Measurements from ENCODE around the gene DOLK.
A peak's percentile ranks its signal among the peaks of the same experiment; 100 is the strongest.
"Not testable (repeated sequence)": the region's sequence is repeated elsewhere in the genome, so short reads cannot be mapped to it uniquely, and the experiment has no call there.

The DOLK gene

DNA sequence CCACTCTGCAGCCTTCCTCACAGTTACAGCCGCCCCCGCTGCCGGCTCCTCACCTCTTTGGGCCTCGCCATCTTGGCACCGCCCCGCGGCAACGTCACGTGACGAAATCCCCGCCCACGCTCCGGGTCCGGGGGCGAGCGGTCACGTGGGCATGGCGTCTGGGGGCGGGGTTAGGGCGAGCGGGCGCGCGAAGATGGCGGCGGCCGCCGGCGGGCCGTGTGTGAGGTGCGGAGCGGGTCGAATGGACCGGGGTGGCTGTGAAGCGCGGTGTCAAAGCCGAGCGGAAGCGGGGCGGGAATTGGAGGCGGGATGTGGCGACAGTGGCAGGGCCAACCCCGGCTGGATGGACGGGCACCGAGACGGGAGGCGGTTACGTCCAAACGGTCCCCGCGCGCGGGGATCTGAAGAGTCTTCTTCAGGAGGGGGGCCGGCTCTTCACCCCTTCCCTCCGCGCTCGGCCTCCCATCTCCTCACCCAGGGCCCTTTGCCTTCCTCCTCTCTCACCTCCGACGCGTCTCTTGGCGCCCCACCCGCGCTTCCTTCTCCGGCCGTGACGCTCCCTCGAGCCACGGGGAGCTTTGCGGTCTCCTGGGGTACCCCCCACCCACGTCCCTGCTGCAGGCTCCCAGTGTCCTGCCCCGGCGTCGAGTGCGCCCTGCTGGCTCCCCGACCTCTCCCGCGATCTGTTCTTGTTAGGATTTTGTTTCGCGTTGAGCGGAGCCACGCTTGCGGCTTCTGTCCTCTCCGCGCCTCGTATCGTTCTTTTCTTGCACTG is at the start of gene DOLK, which contains the start of gene NUP188:
Gene DOLK (minus strand): TSS at position 77 of the 775 bp plus-strand sequence. CDS start 300 bp downstream, outside the sequence.
Gene NUP188 (plus strand): TSS at position 173 of the 775 bp plus-strand sequence. CDS start 21 bp downstream, at position 194.
- peak; percentile 83 to 96 for DNase-seq

DNA sequence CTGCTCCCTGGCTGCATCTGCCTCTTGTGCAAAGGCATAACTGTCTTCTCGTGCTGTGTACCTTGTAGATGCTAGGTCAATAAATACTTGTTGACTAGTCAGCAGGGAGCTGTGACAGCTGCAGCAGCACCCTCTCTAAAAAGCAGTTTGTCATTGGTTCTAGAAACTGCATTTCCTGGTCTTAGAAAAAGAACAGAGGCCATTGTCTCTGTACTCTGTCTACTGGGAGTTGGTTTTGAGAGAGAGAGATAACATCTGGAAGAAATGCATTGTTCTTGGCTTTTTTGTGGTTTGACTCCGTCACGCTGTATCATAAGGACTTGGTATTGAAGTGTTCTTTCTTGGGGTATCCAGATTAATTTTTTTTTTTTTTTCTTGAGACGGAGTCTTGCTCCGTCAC is 48.4 kb upstream of the DOLK start:
- DNase-seq: no peak

DNA sequence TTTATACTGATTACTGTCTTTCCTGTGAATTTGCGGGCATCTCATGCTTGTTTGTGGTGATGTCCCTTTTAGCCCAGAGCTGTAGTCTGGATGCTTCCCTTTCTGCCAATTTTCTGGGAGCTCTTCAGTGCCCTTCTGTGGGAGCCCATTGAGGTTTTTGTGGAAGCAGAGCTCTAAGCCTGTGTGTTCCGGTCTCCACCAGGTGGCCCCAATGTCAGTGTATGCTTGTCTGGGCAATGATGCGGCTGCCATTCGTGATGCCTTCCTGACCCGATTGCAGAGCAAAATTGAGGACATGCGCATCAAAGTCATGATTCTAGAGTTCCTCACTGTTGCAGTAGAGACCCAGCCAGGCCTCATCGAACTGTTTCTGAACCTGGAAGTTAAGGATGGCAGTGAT is 45.6 kb upstream of the DOLK start:
- DNase-seq: peak in 1 of 2 donors; percentile 1

DNA sequence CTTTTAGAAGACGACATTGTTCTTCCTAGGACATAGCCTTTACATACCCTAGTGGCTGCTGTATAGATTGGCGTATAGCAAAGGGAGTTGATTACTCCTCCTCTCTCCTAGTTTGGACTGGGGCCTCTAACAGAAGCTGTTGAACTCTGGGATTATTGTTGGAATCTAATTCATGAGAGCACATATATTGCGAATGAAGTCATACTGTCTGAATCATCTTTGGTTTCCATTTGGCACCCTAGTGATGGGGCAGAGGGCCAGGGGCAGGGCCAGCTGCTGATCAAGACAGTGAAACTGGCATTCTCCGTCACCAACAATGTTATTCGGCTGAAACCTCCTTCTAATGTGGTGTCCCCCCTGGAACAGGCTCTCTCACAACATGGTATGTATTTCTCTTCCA is 40.4 kb upstream of the DOLK start:
- DNase-seq: no peak

DNA sequence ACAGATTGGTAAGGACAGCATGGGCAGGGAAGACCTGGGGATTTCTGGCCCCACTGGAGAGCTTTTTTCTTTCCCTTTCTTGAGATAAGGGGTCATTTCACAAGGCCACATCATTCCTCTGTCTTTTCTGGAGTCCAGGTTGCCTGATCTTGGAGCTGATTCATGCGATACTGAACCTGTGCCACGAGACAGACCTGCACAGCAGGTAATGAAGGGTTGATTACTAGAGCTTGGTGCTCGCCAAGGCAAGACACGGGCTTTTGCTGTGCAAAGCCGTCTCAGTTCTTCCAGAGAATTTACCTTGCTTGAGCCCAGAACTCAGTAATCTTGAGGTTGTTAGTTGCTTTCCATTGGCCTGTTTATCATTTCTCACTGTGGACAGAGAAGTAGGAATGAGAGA is 39.3 kb upstream of the DOLK start:
- DNase-seq: no peak

DNA sequence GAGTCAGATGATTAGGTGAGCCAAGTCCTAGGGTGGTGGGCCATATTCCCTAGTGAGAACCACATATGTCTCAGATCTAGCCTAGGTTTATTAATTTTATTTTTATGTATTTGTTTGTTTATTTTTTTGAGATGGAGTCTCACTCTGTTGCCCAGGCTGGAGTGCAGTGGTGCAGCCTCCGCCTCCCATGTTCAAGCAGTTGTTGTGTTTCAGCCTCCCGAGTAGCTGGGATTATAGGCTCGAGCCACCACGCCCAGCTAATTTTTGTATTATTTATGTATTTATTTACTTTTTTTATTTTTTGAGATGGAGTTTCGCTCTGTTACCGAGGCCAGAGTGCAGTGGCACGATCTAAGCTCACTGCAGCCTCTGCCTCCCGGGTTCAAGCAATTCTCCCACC is 36.1 kb upstream of the DOLK start:
- DNase-seq: no peak

DNA sequence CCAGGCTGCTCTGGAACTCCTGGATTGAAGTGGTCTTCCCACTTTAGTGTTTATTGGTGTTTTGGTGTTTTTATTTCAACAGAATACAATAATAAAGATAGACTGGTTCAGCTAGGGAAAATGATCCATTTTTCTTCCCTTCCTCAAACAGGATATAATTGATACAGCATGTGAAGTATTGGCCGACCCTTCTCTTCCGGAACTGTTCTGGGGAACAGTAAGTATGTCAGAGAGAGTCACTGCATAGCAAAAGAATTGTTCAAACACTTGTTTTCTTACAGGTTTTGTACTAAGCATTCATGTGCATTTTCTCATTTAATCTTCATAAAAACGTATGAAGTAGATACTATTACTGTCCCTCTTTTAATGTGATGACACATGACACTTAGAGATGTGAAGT is 31.7 kb upstream of the DOLK start:
- no peak for DNase-seq

DNA sequence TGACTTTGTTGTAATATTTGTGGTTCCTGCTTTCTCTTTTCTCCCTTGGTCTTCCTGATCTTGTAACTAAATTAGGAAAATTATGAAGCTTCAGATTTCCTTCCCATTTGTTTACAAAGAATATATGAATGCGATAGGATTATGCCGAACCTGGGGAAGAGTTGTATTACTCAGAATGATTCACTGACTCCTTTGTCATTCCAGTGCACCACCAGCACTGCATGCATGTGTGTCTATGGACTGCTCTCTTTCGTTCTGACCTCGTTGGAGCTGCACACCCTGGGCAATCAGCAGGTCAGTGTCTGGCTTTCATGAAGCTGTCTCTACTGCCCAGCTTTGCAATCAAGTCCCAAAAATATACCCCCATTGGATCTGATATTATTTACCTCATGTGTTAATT is 25.6 kb upstream of the DOLK start:
- no peak for DNase-seq

DNA sequence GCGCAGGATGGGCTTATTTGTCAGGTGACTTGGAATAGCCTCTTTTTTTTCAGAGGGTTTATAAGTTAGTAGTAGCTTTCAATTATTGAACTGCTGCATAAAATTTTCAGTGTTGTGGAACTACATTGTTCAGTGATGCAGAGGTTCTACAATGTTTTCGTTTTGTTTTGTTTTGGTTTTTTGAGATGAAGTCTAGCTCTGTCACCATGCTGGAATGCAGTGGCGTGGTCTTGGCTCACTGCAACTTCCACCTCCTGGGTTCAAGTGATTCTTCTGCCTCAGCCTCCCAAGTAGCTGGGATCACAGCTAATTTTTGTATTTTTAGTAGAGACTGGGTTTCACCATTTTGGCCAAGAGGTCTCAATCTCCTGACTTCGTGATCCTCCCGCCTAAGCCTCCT is 22.1 kb upstream of the DOLK start:
- DNase-seq: no peak

DNA sequence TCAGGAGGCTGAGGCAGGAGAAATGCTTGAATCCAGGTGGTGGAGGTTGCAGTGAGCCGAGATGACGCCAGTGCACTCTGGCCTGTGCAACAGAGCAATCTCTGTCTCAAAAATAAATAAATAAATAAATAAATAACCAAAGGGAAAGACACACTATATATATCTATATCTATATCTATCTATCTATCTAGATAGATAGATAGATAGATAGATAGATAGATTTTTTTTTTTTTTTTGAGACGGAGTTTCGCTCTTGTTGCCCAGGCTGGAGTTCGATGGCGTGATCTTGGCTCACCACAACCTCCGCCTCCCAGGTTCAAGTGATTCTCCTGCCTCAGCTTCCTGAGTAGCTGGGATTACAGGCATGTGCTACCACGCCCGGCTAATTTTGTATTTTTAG is 14.0 kb upstream of the DOLK start:
- not testable (repeated sequence) for DNase-seq

DNA sequence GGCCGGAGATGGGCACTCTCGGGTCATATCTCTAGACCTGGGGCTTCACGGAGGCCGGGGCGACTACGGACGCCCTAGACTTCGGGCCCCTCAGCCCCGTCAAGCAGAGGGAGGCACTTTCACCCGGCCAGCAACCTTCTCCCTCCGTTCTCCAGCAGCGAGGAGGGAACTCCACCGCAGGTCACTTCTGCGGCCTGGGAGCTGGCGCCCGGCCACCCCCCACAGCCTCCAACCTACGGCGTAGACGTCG is 201 bp downstream of the DOLK start:
- no peak for DNase-seq

DNA sequence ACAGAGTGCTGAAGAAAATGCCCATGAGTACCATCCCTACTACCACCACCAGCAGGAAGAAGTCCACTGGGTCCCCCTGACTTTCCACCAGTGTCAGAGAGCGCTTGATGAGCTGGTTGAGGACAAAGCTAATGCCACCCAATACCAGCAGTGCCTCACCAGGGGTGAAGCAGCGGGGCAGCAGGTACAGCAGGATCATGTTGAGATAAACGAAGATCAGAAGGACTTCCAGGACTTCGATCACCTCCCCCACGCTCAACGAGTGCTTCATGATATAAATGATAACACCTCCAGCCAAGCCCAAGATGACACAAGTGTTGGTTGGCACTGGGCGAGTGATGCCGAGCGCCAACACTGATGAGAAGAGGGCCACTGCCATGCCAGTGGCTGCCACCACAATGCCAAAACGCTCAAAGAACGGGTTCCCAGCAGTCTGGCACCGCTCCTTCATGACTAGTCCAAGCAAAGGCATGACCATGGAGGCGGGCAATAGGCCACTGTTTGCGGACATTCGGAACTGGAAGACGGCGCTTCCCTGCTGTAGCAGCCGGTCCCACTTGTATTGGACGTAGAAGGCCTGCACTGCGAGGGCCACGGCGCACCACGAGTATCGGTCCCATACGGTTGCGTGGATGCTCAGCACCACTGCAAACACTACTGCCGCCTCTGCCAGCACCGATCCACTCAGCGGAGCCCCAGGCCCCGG is 679 bp downstream of the DOLK start:
- no peak for DNase-seq

DNA sequence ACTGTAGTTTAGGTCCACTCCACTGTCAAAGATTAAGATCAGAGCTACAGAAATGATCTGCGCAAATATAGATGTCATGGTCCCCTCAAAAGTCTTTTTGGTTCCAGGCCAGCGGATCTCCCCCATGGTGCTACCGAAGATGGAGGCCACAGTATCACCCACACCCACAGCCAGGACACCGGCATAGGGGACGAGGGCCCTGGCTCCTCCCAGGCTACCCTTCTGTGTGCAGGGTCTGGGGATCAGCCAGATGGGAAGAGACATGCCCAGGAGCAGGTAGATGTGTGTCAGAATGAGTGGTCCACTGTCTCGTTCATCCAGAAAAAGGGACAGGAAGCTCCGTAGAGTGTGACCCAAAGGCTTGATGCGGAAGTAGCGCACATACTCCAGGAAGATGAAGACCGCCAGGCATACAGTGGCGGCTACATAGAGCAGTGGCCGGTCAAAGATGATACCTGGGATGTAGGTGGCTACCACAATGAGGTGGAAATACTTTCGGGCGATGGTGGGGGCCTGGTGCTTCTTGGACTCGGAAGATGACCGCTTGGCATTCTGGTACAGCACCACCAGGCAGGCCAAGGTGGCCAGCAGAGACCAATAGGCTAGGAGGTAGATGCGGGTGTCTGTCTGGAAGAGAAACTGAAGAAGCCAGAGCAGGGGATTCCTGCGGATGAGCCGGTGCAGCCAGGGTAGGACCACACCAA is 1.5 kb downstream of the DOLK start:
- no peak for DNase-seq

DNA sequence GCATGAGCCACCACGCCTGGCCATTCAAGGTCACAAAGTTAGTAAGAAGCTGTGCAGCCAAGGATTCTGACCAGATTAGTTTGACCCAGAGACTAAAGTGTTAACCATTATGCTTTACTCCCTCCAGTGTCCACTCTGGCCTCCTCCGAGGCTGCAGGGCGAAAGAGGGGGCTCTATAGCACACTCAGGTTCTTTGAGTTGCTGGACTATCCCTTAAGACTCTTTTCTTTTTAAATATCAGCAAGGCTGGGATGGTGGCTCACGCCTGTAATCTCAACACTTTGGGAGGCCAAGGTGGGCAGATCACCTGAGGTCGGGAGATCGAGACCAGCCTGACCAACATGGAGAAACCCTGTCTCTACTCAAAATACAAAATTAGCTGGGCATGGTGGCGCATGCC is 2.4 kb downstream of the DOLK start:
- DNase-seq: not testable (repeated sequence)

DNA sequence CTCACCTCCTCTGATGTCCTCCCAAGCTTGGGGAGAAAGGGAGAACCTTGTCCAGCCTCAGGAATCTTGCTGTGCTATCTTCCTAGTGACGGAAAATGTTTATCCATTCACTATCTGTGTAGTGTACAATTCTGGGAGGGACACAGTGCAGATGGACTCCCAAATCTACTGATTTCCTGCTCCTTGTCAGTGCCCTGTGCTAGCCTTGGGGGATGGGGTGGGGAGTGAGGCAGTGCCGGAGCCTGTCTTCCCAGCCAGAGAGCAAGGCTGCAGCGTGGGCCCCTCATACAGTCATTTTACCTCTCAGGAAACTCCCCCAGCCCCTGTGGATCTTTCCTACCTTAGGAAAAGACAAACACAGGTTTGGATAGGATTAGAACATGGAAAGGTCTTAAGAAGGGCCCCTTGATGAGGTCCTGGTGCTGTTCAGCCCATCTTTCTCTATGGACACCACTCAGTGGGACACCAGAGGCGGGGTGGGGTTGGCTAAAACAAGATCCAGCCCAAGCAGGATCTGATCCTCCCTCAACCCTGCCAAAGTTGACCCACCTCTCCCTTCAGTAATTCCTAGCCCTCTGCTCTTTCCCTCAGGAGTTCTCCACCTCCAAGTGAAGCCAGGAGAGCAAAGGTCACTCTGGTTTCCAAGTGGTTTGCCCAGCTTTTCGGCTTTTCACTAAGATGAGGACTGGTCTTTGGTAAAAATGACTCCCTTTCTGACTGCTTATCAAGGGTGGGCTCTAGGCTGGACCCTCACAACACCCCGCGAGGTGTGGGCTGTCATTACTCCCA is 3.4 kb downstream of the DOLK start:
- DNase-seq: no peak

DNA sequence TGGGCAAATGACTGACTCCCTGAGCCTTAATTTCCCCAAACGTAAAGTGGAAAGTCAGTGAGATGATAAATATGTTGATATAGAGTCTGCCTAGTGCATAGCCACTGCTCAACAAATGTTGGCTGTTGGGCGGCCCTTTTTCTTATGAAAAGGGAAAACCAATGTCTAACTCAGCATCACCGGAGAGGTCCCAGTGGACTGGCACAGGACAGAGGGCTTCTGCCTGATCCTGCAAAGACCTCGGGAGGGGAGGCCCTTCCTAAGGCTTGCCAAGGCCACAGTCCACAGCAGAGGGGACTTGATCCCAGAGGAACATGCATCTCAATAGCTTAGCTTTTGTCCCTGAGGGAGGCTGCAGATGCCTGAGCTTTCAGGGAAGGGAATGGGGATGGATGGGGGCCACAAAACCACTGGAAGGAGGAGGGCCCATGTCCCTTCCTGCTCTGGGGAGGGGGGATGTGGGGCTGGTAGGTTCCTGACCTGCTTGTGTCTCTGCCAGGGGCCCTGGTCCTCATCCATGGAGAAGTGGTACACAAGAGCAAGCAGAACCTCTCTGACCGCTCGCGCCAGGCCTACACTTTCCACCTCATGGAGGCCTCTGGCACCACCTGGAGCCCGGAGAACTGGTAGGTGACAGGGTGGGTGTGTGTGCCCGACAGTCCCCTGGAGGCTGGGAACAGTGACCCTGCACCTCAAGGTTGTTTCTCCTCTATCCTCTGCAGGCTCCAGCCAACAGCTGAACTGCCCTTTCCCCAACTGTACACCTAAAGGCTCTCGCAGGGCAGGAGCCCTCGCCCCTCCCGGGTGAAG is 6.3 kb downstream of the DOLK start:
- DNase-seq: no peak

DNA sequence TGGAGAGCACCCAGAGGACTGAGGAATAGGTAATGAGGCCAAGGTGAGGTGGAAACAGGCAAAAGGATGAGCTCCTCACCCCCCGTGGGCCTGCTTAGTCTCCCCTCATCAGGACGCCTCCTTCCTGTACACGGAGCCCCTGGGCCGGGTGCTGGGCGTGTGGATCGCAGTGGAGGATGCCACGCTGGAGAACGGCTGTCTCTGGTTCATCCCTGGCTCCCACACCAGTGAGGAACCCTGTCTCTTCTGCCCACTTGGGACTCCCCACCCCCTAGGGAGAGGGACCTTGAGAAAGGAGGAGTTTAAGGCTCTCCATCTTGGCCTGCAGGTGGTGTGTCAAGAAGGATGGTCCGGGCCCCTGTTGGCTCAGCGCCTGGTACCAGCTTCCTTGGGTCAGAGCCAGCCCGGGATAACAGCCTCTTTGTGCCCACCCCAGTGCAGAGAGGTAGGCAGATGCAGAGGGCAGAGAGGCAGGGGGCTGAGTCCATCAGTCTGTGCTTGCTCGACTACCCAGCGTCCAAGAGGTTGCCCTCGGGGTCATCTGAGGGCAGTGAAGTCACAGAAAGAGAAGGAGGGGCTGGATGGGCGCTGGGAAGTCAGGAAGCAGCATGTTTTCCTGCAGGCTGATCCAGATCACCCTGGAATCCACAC is 7.0 kb downstream of the DOLK start:
- no peak for DNase-seq

DNA sequence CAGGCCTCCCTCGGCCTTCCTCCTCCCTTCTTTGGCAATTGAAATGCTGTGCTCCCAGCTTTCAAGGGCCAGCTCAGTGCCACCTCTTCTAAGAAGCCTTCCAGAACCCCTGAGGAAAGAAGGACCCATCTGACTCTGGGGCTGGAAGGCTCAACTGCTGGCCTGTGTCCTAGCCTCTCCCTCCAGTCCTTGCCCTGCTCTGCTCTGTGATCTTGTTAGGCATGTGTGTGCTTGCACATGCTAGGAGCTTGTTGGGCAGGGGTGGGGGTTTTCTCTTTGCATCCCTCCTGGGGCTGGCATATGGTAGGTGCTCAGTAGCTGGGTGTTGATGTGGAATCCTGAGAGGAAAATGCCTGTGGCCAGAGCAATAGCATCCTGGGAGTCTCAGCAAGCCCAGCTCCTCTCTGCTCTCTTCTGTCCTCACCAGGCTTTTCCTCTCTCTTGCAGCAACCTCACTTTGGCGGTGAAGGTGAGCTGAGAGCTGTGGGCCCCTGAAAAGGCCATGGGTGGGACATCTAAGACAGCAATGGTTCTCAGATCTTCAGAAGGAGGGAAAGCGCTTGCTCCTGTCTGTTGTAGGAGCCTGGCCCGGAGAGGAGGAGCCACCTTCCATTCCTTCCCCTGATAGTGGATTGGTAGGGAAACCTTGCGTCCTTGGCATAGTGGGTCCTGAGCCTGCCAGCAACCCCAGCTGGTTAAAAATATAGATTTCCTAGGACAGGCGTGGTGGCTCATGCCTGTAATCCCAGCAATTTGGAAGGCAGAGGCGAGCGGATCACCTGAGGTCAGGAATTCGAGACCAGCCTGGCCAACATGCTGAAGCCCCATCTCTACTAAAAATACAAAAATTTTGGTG is 9.9 kb downstream of the DOLK start:
- DNase-seq: no peak

DNA sequence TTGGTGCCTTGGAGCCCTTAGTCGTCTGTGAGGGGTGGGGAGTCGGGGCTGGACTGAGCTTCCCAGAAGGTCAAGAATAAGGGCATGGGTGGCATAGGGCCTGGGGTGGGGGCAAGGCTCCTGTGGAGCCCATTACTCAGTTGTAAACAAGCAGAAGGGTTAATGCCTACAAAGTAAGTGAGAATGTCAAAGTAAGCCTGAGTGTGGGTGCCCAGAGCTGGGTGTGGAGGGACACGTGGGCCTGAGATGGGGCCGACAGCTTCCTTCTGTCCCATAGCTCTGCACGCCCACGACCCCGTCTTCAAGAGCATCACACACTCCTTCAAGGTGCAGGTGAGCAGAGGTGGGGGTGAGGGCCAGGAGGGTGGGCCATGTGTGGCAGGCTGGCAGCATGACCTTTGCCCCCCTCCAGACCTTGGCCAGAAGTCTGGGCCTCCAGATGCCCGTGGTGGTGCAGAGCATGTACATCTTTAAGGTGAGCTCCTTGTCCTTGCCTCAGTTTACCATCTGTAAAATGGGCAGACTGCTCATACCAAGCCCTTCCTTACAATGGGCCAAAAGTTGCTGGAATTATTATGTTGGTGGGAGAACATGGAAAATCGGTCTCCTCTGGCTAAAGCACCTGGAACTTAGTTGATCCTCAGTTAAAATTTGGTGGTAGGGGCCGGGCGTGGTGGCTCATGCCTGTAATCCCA is 11.1 kb downstream of the DOLK start:
- no peak for DNase-seq

DNA sequence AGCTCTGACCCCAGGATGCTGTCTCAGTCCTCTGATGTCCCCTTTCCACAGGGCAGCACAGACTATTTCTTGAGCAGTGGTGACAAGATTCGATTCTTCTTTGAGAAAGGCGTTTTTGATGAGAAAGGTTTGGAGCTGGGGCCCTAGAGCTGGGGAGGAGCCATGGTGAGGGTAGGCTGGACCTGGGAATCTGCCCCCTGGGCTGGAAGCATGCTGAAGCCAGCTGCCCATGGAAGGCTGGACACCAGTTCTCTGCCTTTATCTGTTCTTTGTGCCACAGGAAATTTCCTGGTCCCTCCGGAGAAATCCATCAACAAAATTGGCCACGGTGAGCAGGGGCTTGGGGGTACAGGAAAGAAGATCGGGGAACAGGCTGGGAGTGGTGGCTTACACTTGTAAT is 13.7 kb downstream of the DOLK start:
- no peak for DNase-seq

Data from bone marrow (tissue), 2 donors.